ENCODE data around the gene TOP2B. TPM values are rescaled to one million over a fixed set of nuclear protein-coding genes. Genes with fewer than 3 reads are reported as not detected.

The TOP2B gene
- polyA plus RNA-seq, 2 of the 4 experiments (the other 2 are of a cell fraction): 65.8 to 95.7 TPM

- no peak for FAIRE-seq
- Histone ChIP-seq H3K4me2 (no peak overlapping the region), H3K9me3 (no peaks in the 10 kb centered on the region), H3K27ac (no peak overlapping the region), H3K4me3 (no peak overlapping the region), H3K4me1 (no peaks in the 10 kb centered on the region)
- no peak for DNase-seq (ENCODE audit: low read depth in 1 of 2, low spot score in 1 of 2)
- ChIA-PET CTCF (interaction anchor here (1.2 kb wide), 1 partner anchor 10 kb away, joined by 3 read pairs; no protein-coding TSS in a partner anchor), POLR2A (no interaction called here)
- 72% methylated on average over 2 of the region's 2 CpGs for WGBS (ENCODE audit: missing lambda C conversion rate)
- ATAC-seq: no peak
- TF ChIP-seq FOXS1 (CRISPR knock-in tag; IDR thresholded peaks at IDR 0.05): no peak
- TF ChIP-seq BCL3 (IDR thresholded peaks at IDR 0.05): no peak
- no peak for TF ChIP-seq ZSCAN20 (CRISPR knock-in tag; IDR thresholded peaks at IDR 0.05)
- no peak for TF ChIP-seq EHF (CRISPR knock-in tag; IDR thresholded peaks at IDR 0.05)
- no peak for TF ChIP-seq MAZ (IDR thresholded peaks at IDR 0.05; ENCODE audit: borderline replicate concordance, low read depth, low read length)
- no peak for TF ChIP-seq NR3C1 (IDR thresholded peaks at IDR 0.05)
- TF ChIP-seq TP53 (CRISPR knock-in tag; IDR thresholded peaks at IDR 0.05): no peak
- TF ChIP-seq ZC3H11A (IDR thresholded peaks at IDR 0.05): no peak
Observed at GRCh38 chr3:25683882-25684281, 19.2 kb upstream of the TOP2B start.

- WGBS (ENCODE audit: missing lambda C conversion rate): 43% methylated on average over 1 of the region's 1 CpG
- CTCF ChIA-PET: interaction anchor here (1.2 kb wide), 1 partner anchor 10 kb away, joined by 3 read pairs; no protein-coding TSS in a partner anchor
Observed at GRCh38 chr3:25683410-25683809, 18.7 kb upstream of the TOP2B start.

More at GRCh38 chr3:25683410-25683809, 18.7 kb upstream of the TOP2B start:
- Histone ChIP-seq H3K4me2 (no peak overlapping the region), H3K27ac (no peak overlapping the region), H3K4me1 (no peaks in the 10 kb centered on the region), H3K4me3 (no peak overlapping the region), H3K9me3 (no peaks in the 10 kb centered on the region)
- TF ChIP-seq ELK1 (IDR thresholded peaks at IDR 0.05; ENCODE audit: low read depth, low read length): no peak
- no peak for TF ChIP-seq CHD2 (IDR thresholded peaks at IDR 0.05; ENCODE audit: low read length, partially characterized antibody)
- TF ChIP-seq MAX (IDR thresholded peaks at IDR 0.05): no peak
- TF ChIP-seq ZSCAN20 (CRISPR knock-in tag; IDR thresholded peaks at IDR 0.05): no peak
- no peak for TF ChIP-seq MAZ (IDR thresholded peaks at IDR 0.05; ENCODE audit: borderline replicate concordance, low read depth, low read length)
- no peak for TF ChIP-seq MYC (IDR thresholded peaks at IDR 0.05; ENCODE audit: borderline replicate concordance, low read length)
- no peak for TF ChIP-seq ESRRA (IDR thresholded peaks at IDR 0.05; ENCODE audit: borderline replicate concordance, low read length)
- TF ChIP-seq BCL3 (IDR thresholded peaks at IDR 0.05): no peak
- no peak for TF ChIP-seq RFX5 (IDR thresholded peaks at IDR 0.05)
- TF ChIP-seq MAFK (IDR thresholded peaks at IDR 0.05; ENCODE audit: partially characterized antibody): no peak
- no peak for TF ChIP-seq ZFP36 (IDR thresholded peaks at IDR 0.05; ENCODE audit: borderline replicate concordance, partially characterized antibody)
- no peak for TF ChIP-seq FOXS1 (CRISPR knock-in tag; IDR thresholded peaks at IDR 0.05)
- TF ChIP-seq CEBPB (IDR thresholded peaks at IDR 0.05): no peak
- TF ChIP-seq HOXB13 (CRISPR knock-in tag; IDR thresholded peaks at IDR 0.05; ENCODE audit: low read depth): no peak
- TF ChIP-seq NFE2L2 (conservative IDR thresholded peaks at IDR 0.05; ENCODE audit: low read length): no peak
- TF ChIP-seq HOXB5 (CRISPR knock-in tag; IDR thresholded peaks at IDR 0.05): no peak
- TF ChIP-seq BHLHE40 (IDR thresholded peaks at IDR 0.05; ENCODE audit: low read depth, low read length): no peak
- no peak for TF ChIP-seq SMC3 (IDR thresholded peaks at IDR 0.05)
- TF ChIP-seq GATA3 (IDR thresholded peaks at IDR 0.05; ENCODE audit: borderline replicate concordance): no peak
- DNase-seq (ENCODE audit: low read depth in 1 of 2, low spot score in 1 of 2) (no peak), FAIRE-seq (no peak), ATAC-seq (no peak)
- POLR2A ChIA-PET: no interaction called here

Data from A549 (cell line).